HG02588 (cell line): ENCODE data around the gene PCDH1.
"Not testable (repeated sequence)": the region's sequence is repeated elsewhere in the genome, so short reads cannot be mapped to it uniquely, and the experiment has no call there.

ENCODE experiments used
- ATAC-seq: cut with Tn5 transposase; IDR thresholded peaks from one replicate; pipeline ENCODE4 v1.9.1; 2021; ENCODE audit warnings: mild to moderate bottlenecking, moderate library complexity; ENCODE audit not compliant: unreplicated experiment

The PCDH1 gene

DNA sequence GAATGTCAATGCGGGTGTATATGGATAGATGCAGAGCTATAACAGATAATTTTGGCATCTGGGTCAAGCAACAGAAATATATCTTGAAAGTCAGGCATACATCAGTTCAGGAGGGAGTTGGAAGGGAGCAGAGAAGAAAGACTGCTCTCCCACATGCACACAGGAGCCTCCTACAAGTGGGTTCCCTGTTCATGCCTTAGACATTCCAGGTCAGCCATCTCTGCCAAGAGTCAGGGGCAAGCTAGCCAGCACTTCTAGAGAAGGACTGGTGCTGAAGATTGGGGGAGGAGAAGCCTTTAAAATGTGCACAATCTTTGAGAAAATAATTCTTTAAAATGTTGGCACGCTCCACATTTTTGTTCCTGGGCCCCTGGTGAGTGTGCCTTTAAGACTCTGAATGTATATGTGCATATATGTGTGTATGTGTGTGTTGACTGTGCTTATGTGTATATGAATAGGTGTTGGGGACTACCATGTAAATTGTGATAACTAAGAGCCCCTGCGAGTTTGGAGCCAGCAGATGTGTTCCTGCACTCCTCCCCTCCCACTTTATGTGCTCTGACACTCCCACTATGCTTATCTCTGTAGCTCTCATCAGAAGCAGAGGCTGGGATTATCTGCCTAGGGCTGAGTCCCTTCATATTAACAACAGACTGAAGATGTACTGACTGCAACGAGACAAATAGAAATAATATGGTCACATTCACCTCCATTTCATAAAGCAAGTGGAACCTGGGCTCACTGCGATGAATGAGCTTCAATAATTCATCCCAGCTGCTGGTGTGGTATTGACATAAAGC is 24.0 kb upstream of the PCDH1 start:
- no peak for ATAC-seq

- no peak for ATAC-seq
Observed at GRCh38 chr5:141898448-141899049, 20.3 kb upstream of the PCDH1 start.

GRCh38 chr5:141897425-141897824 is 19.2 kb upstream of the PCDH1 start:
- no peak for ATAC-seq

- ATAC-seq: not testable (repeated sequence)
Observed at GRCh38 chr5:141890429-141890828, 12.2 kb upstream of the PCDH1 start.

GRCh38 chr5:141889282-141889871 is 11.2 kb upstream of the PCDH1 start:
- no peak for ATAC-seq

- no peak for ATAC-seq
Observed at GRCh38 chr5:141883892-141884318, 5.7 kb upstream of the PCDH1 start.

DNA sequence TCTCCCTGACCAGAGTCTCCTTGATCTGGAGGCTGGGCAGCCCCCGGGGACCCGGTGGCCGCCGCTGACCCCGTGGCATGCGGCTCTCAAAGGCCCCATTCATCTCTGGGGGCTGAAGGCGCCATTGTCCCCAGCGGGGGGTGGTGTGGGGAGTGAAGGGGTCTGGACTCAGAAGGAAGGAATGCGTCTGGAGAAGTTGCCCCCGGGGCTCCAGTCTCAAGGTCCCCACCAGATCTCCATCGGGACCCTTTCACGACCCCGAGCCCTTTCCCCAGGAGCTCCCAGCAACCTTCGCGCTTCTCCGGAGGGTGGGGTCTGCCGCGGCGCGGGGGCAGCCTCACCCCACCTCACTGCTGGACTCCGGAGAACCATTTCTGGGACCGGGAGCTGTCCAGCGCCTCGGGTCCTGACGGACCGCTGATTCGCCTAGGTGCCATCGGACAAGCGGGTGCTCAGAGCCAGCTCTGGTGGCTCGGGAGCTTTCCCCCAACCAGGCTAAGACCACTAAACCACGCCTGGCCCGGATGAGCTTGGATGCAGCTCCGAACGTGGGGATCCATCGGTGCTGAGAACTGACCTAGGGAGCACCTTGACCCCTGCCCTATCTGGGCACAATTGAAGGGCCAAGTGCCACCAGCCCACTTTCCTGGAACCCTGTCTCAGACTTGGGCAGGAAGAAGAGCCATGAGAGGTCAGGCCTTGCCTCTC is 5.1 kb upstream of the PCDH1 start:
- no peak for ATAC-seq

- ATAC-seq: no peak
Observed at GRCh38 chr5:141882594-141883183, 4.5 kb upstream of the PCDH1 start.

DNA sequence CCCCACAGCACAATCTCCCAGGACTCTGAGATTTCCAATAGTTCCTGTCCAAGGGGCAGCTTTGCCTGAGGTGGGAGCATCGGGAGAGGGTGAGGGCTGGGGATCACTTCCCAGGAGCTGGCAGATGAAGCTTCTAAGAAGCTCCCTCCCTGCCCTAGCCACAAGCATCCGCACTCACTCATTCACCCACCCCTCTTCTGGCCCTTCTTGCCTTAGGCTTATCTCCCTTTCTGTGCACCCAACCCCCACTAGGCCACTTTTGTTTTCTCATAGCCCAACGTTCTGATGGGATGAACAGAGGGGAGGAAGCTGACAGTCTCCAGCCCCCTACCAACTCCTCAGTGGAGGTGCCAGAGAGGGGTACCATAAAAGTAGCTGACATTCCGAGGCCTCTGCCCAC is 3.7 kb upstream of the PCDH1 start:
- ATAC-seq: no peak

GRCh38 chr5:141880961-141881801 is 3.0 kb upstream of the PCDH1 start:
- ATAC-seq: no peak

DNA sequence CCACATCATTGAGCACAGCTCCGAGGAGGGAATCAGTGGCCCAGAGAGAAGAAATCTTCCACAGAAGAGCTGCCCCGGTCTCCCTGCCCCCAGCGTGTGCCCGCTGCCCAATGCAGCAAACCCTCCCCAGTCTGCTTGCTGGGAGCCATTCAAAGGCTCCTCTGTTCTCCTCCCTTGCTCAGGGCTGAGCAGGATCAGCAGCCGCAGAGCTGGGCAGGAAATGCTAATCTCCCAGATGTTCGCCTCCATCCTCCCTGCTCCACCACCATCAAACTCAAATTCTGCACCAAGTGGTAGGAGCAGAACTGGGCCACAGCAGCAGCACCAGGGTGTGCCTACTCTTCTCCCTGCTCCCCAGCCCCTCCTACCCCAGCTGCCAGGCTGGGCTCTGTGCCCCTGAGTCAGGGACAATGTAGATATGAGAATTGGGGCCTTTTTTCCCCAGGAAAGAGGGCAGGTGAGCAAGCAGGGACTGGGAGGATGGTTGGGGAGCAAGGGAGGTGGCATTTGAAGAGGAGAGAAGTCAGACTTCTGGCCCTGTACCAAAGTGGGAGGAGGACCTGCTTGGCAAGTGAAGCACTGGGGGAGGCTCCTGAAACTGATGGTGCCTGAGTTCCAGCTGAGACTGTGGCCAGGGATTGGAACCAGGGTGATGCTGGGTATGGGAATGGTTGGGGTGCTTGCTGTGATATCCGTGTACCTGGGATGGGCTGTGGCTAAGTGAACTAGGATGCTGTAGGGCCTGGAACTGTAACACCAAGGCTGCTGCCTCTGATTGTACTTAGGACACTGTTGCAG is 1.9 kb upstream of the PCDH1 start:
- ATAC-seq: no peak

- ATAC-seq: no peak
Observed at GRCh38 chr5:141879426-141879759, 1.2 kb upstream of the PCDH1 start.

GRCh38 chr5:141878711-141879425 is 658 bp upstream of the PCDH1 start:
- ATAC-seq: peak; percentile 89

- ATAC-seq: no peak
Observed at GRCh38 chr5:141877356-141878185, 639 bp downstream of the PCDH1 start.

- ATAC-seq: no peak
Observed at GRCh38 chr5:141876628-141877355, 1.4 kb downstream of the PCDH1 start.

- no peak for ATAC-seq
Observed at GRCh38 chr5:141875795-141876627, 2.2 kb downstream of the PCDH1 start.
